ENCODE measurements around the gene EHD2. TPM values are rescaled to one million over a fixed set of nuclear protein-coding genes. Genes with fewer than 3 reads are reported as not detected.

The EHD2 gene
- total and polyA plus RNA-seq, 5 donors from 2014 or later, result 0.05 to 0.86 TPM; not detected in 3

DNA sequence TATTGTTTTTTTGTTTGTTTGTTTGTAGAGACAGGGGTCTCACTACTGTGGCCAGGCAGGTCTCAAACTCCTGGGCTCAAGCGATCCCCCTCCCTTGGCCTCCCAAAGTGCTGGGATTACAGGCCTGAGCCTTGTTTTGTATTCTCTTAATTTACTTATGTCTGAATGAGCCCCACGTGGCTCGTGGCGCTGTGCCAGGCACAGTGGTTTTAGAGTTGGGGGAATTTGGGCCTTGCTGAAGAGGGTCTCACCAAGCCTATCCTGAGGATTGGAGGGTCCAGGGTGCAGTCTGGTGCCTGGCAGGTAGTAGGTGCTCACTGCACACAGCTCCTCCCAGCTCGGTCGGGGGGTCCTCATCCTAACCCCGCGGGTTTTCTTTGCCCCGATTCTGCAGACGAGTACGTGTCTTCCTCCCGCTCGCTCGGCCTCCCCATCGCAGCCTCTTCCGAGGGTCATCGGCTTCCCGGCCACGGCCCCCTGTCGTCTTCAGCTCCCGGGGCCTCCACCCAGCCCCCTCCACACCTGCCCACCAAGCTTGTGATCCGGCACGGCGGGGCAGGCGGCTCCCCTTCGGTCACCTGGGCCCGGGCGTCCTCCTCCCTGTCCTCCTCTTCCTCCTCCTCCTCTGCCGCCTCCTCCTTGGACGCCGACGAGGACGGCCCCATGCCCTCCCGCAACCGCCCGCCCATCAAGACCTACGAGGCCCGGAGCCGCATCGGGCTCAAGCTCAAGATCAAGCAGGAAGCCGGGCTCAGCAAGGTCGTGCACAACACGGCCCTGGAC lies 12.1 kb upstream of the EHD2 start:
- Mint-ChIP-seq H3K36me3 (peaks cover 6% of the 10 kb centered on the region), H3K27ac (no peak overlapping the region), H3K9me3 (no peaks in the 10 kb centered on the region), H3K4me3 (no peak overlapping the region), H3K27me3 (no peaks in the 10 kb centered on the region), H3K4me1 (peaks cover 0 to 6% (median 0%) of the 10 kb centered on the region in 4 donors)
- Histone ChIP-seq H3K27ac (ENCODE audit: insufficient read depth, low read length, poor library complexity, severe bottlenecking) (no peak overlapping the region), H3K36me3 (ENCODE audit: control insufficient read depth, insufficient read depth, low read length) (peaks cover 35% of the 10 kb centered on the region), H3K27me3 (ENCODE audit: control insufficient read depth, insufficient read depth, low read length) (no peaks in the 10 kb centered on the region), H3K4me3 (ENCODE audit: low read depth, low read length) (no peak overlapping the region), H3K4me1 (ENCODE audit: control insufficient read depth, insufficient read depth, low read length, poor library complexity, severe bottlenecking) (no peaks in the 10 kb centered on the region), H3K9me3 (ENCODE audit: control insufficient read depth in 2 of 2, low read length in 2 of 2) (no peaks in the 10 kb centered on the region)
- ATAC-seq (ENCODE audit: low read depth in 2 of 2) (no peak), DNase-seq (no peak)

DNA sequence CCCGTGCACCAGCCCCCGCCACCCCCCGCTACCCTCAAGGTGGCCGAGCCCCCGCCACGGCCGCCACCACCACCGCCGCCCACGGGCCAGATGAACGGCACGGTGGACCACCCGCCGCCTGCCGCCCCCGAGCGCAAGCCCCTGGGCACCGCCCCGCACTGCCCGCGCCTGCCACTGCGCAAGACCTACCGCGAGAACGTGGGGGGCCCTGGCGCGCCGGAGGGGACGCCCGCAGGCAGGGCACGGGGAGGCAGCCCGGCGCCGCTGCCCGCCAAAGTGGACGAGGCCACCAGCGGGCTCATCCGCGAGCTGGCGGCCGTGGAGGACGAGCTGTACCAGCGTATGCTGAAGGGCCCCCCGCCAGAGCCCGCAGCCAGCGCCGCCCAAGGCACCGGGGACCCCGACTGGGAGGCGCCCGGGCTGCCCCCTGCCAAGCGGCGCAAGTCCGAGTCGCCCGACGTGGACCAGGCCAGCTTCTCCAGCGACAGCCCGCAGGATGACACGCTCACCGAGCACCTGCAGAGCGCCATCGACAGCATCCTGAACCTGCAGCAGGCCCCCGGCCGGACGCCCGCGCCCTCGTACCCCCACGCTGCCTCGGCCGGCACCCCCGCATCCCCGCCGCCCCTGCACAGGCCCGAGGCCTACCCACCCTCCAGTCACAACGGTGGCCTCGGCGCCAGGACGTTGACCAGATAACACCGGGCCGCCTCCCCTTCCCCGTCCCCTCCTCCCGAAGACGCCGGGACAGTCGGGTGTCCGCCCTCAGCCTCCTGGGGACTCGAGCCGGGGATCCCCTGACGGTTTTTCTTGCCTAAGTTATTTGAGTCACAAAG lies 11.3 kb upstream of the EHD2 start:
- Mint-ChIP-seq H3K4me1 (peaks cover 0 to 6% (median 0%) of the 10 kb centered on the region in 4 donors), H3K36me3 (peaks cover 6% of the 10 kb centered on the region), H3K27ac (no peak overlapping the region), H3K9me3 (no peaks in the 10 kb centered on the region), H3K4me3 (no peak overlapping the region), H3K27me3 (no peaks in the 10 kb centered on the region)
- H3K27me3 ChIP-seq (ENCODE audit: control insufficient read depth, insufficient read depth, low read length), result no peaks in the 10 kb centered on the region
- H3K27ac ChIP-seq (ENCODE audit: insufficient read depth, low read length, poor library complexity, severe bottlenecking), result no peak overlapping the region
- H3K36me3 ChIP-seq (ENCODE audit: control insufficient read depth, insufficient read depth, low read length), result peaks cover 31% of the 10 kb centered on the region
- no peaks in the 10 kb centered on the region for H3K9me3 ChIP-seq (ENCODE audit: control insufficient read depth in 2 of 2, low read length in 2 of 2)
- DNase-seq (no peak), ATAC-seq (ENCODE audit: low read depth in 2 of 2) (no peak)
- no peaks in the 10 kb centered on the region for H3K4me1 ChIP-seq (ENCODE audit: control insufficient read depth, insufficient read depth, low read length, poor library complexity, severe bottlenecking)
- H3K4me3 ChIP-seq (ENCODE audit: low read depth, low read length), result no peak overlapping the region

DNA sequence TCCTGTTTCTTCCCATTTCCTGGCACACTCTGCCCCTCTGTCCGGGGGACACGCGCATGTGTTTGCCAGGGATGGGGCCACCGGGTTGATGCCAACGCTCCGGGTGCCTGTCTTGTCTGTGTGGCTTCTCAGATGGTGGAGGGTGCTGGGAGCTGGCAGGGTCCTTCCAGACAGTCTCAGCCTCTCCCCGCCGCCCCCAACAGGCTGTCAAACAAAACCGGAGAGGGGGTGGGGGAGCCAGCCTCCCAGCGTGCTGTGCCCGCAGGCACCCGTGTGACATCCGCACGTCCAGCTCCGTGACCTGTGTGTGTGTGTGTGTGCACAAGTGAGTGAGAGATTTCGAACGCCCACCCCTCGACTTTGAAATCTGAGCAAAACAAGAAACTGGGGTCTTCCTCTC lies 10.6 kb upstream of the EHD2 start:
- H3K36me3 Mint-ChIP-seq, result peaks cover 6% of the 10 kb centered on the region

DNA sequence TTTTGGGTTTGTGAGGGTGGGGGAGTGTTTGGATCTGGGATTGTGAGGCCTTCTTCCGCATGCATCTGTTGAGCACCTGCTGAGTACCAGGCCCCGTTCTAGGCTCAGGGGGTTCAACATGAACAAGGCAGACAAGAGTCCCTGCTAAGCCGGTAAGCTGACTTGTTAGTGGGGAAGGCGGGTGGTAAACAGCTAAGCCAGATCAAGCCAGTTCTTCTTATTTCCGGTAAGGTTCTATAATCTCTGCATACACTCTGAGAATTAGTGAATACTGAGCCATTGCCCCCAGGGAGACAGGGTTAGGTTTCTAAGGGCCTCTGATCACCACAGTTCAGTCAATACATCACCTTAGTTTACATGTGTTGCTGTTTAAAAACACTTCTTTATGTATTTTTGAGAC lies 9.9 kb upstream of the EHD2 start:
- no peaks in the 10 kb centered on the region for H3K9me3 Mint-ChIP-seq
- H3K4me3 Mint-ChIP-seq, result no peak overlapping the region
- Histone ChIP-seq H3K4me1 (ENCODE audit: control insufficient read depth, insufficient read depth, low read length, poor library complexity, severe bottlenecking) (no peaks in the 10 kb centered on the region), H3K4me3 (ENCODE audit: low read depth, low read length) (no peak overlapping the region), H3K36me3 (ENCODE audit: control insufficient read depth, insufficient read depth, low read length) (peaks cover 31% of the 10 kb centered on the region), H3K9me3 (ENCODE audit: control insufficient read depth in 2 of 2, low read length in 2 of 2) (no peaks in the 10 kb centered on the region), H3K27me3 (ENCODE audit: control insufficient read depth, insufficient read depth, low read length) (no peaks in the 10 kb centered on the region), H3K27ac (ENCODE audit: insufficient read depth, low read length, poor library complexity, severe bottlenecking) (no peak overlapping the region)
- DNase-seq (no peak), ATAC-seq (ENCODE audit: low read depth in 2 of 2) (no peak)
- H3K36me3 Mint-ChIP-seq, result peaks cover 6% of the 10 kb centered on the region
- H3K27me3 Mint-ChIP-seq, result no peaks in the 10 kb centered on the region
- no peak overlapping the region for H3K27ac Mint-ChIP-seq
- H3K4me1 Mint-ChIP-seq, result peaks cover 0 to 6% (median 4%) of the 10 kb centered on the region in 4 donors

More for the DNA sequence above, 10.6 kb upstream of the EHD2 start:
- Mint-ChIP-seq H3K9me3 (no peaks in the 10 kb centered on the region), H3K27ac (peak overlapping the region in 1 of 3 donors; percentile 29), H3K4me3 (no peak overlapping the region), H3K4me1 (peaks cover 0 to 6% (median 4%) of the 10 kb centered on the region in 4 donors), H3K27me3 (no peaks in the 10 kb centered on the region)
- Histone ChIP-seq H3K27me3 (ENCODE audit: control insufficient read depth, insufficient read depth, low read length) (no peaks in the 10 kb centered on the region), H3K36me3 (ENCODE audit: control insufficient read depth, insufficient read depth, low read length) (peaks cover 31% of the 10 kb centered on the region), H3K27ac (ENCODE audit: insufficient read depth, low read length, poor library complexity, severe bottlenecking) (no peak overlapping the region), H3K4me1 (ENCODE audit: control insufficient read depth, insufficient read depth, low read length, poor library complexity, severe bottlenecking) (no peaks in the 10 kb centered on the region), H3K9me3 (ENCODE audit: control insufficient read depth in 2 of 2, low read length in 2 of 2) (no peaks in the 10 kb centered on the region), H3K4me3 (ENCODE audit: low read depth, low read length) (no peak overlapping the region)
- DNase-seq, result no peak
- no peak for ATAC-seq (ENCODE audit: low read depth in 2 of 2)

- H3K9me3 ChIP-seq (ENCODE audit: control insufficient read depth in 2 of 2, low read length in 2 of 2), result no peaks in the 10 kb centered on the region
- no peaks in the 10 kb centered on the region for H3K27me3 ChIP-seq (ENCODE audit: control insufficient read depth, insufficient read depth, low read length)
- peak overlapping the region in 1 of 3 donors; percentile 88 for H3K27ac Mint-ChIP-seq
Measured at GRCh38 chr19:47704024-47704423, 9.2 kb upstream of the EHD2 start.

GRCh38 chr19:47704656-47705055 lies 8.6 kb upstream of the EHD2 start:
- peaks cover 20% of the 10 kb centered on the region for H3K36me3 ChIP-seq (ENCODE audit: control insufficient read depth, insufficient read depth, low read length)
- Mint-ChIP-seq H3K4me3 (no peak overlapping the region), H3K27ac (no peak overlapping the region), H3K9me3 (no peaks in the 10 kb centered on the region), H3K4me1 (peaks cover 0 to 6% (median 4%) of the 10 kb centered on the region in 4 donors), H3K36me3 (peaks cover 6% of the 10 kb centered on the region), H3K27me3 (no peaks in the 10 kb centered on the region)
- H3K4me3 ChIP-seq (ENCODE audit: low read depth, low read length), result no peak overlapping the region
- no peak overlapping the region for H3K27ac ChIP-seq (ENCODE audit: insufficient read depth, low read length, poor library complexity, severe bottlenecking)
- no peaks in the 10 kb centered on the region for H3K9me3 ChIP-seq (ENCODE audit: control insufficient read depth in 2 of 2, low read length in 2 of 2)
- no peak for DNase-seq
- H3K27me3 ChIP-seq (ENCODE audit: control insufficient read depth, insufficient read depth, low read length), result no peaks in the 10 kb centered on the region
- ATAC-seq (ENCODE audit: low read depth in 2 of 2), result no peak
- H3K4me1 ChIP-seq (ENCODE audit: control insufficient read depth, insufficient read depth, low read length, poor library complexity, severe bottlenecking), result no peaks in the 10 kb centered on the region

More at GRCh38 chr19:47704024-47704423, 9.2 kb upstream of the EHD2 start:
- Mint-ChIP-seq H3K4me3 (peak overlapping the region in 1 of 4 donors; percentile 64), H3K36me3 (peaks cover 6% of the 10 kb centered on the region), H3K9me3 (no peaks in the 10 kb centered on the region), H3K4me1 (peaks cover 0 to 6% (median 4%) of the 10 kb centered on the region in 4 donors), H3K27me3 (no peaks in the 10 kb centered on the region)
- H3K4me3 ChIP-seq (ENCODE audit: low read depth, low read length), result no peak overlapping the region
- H3K4me1 ChIP-seq (ENCODE audit: control insufficient read depth, insufficient read depth, low read length, poor library complexity, severe bottlenecking), result no peaks in the 10 kb centered on the region
- no peak overlapping the region for H3K27ac ChIP-seq (ENCODE audit: insufficient read depth, low read length, poor library complexity, severe bottlenecking)
- DNase-seq (no peak), ATAC-seq (ENCODE audit: low read depth in 2 of 2) (no peak)
- H3K36me3 ChIP-seq (ENCODE audit: control insufficient read depth, insufficient read depth, low read length), result peaks cover 24% of the 10 kb centered on the region

GRCh38 chr19:47707135-47707925 lies 5.9 kb upstream of the EHD2 start:
- Mint-ChIP-seq H3K36me3 (peaks cover 6% of the 10 kb centered on the region), H3K27ac (no peak overlapping the region), H3K4me1 (peaks cover 0 to 6% (median 4%) of the 10 kb centered on the region in 4 donors), H3K27me3 (peaks cover 7% of the 10 kb centered on the region), H3K9me3 (peaks cover 0 to 2% (median 0%) of the 10 kb centered on the region in 7 donors), H3K4me3 (no peak overlapping the region)
- Histone ChIP-seq H3K9me3 (ENCODE audit: control insufficient read depth in 2 of 2, low read length in 2 of 2) (no peaks in the 10 kb centered on the region), H3K4me1 (ENCODE audit: control insufficient read depth, insufficient read depth, low read length, poor library complexity, severe bottlenecking) (no peaks in the 10 kb centered on the region), H3K36me3 (ENCODE audit: control insufficient read depth, insufficient read depth, low read length) (peaks cover 7% of the 10 kb centered on the region), H3K4me3 (ENCODE audit: low read depth, low read length) (no peak overlapping the region), H3K27ac (ENCODE audit: insufficient read depth, low read length, poor library complexity, severe bottlenecking) (no peak overlapping the region), H3K27me3 (ENCODE audit: control insufficient read depth, insufficient read depth, low read length) (no peaks in the 10 kb centered on the region)
- peak; percentile 72 to 78 for ATAC-seq (ENCODE audit: low read depth in 2 of 2)
- DNase-seq, result peak; percentile 47 to 82 (median 66)

Data from CD4-positive, CD25-positive, alpha-beta regulatory T cell (primary cell).